IPS DF 6.9 (cell line): Measurements from ENCODE around the gene FAM187B.

Source experiments
- DNase-seq: peaks from one replicate; pipeline ENCODE4 v3.0.0-alpha.2; 2013; ENCODE audit warnings: low read depth, low spot score
- H3K27ac ChIP-seq: one replicate; pipeline ENCODE4 v1.5.1; 2013; ENCODE audit warnings: low read length, control low read depth
- H3K27me3 ChIP-seq: 2 replicates; pipeline ENCODE4 v1.6.1; 2013; ENCODE audit warnings: mild to moderate bottlenecking, low read length; ENCODE audit not compliant: control insufficient read depth, insufficient read depth
- H3K36me3 ChIP-seq: 2 replicates; pipeline ENCODE4 v1.6.1; 2013; ENCODE audit warnings: low read length; ENCODE audit not compliant: control insufficient read depth, insufficient read depth
- H3K4me1 ChIP-seq: 2 replicates; pipeline ENCODE4 v1.6.1; 2013; ENCODE audit warnings: low read length; ENCODE audit not compliant: control insufficient read depth, insufficient read depth
- H3K4me3 ChIP-seq: 2 replicates; pipeline ENCODE4 v1.5.1; 2013; ENCODE audit warnings: mild to moderate bottlenecking, low read length
- H3K9me3 ChIP-seq: 2 replicates; pipeline ENCODE4 v1.6.1; 2013; ENCODE audit warnings: low read length, inconsistent platforms; ENCODE audit not compliant: control insufficient read depth, insufficient read depth
- WGBS: extraction: QIAGEN DNeasy Blood & Tissue Kit; methylation state at CpG from one replicate; pipeline ENCODE4 v1.1.7; 2013; ENCODE audit warnings: mixed read lengths, missing lambda C conversion rate; ENCODE audit not compliant: insufficient read length, insufficient coverage; 5-methylcytosine and 5-hydroxymethylcytosine counted together

FAM187B gene

DNA sequence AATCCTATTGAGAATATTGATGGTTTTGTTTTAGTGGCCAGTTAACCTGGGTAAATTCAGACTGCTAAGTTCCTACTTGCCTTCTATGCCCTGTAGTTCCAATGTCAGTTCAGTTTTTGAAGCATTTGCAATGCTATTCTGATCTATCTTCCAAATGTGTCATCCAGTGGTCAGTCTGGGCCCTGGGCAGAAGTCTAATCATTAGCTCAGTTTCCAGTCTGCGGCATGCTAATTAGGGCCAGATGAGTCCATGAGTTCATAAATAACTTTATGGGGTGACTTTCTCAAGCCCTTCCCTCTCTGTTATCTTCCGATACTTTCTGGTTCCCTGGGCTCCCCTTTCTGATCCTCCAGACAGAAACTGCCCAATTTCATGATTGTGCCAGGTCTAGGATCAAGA is 32.7 kb downstream of the FAM187B start:
- Histone ChIP-seq H3K27me3 (no peaks in the 10 kb centered on the region), H3K4me1 (peaks cover 4% of the 10 kb centered on the region; the same call in 1 of the 2 replicates), H3K27ac (no peak overlapping the region), H3K9me3 (no peaks in the 10 kb centered on the region), H3K4me3 (no peak overlapping the region), H3K36me3 (no peaks in the 10 kb centered on the region)
- WGBS, result no CpG with 5 or more reads among the region's 2 CpGs
- no peak for DNase-seq

DNA sequence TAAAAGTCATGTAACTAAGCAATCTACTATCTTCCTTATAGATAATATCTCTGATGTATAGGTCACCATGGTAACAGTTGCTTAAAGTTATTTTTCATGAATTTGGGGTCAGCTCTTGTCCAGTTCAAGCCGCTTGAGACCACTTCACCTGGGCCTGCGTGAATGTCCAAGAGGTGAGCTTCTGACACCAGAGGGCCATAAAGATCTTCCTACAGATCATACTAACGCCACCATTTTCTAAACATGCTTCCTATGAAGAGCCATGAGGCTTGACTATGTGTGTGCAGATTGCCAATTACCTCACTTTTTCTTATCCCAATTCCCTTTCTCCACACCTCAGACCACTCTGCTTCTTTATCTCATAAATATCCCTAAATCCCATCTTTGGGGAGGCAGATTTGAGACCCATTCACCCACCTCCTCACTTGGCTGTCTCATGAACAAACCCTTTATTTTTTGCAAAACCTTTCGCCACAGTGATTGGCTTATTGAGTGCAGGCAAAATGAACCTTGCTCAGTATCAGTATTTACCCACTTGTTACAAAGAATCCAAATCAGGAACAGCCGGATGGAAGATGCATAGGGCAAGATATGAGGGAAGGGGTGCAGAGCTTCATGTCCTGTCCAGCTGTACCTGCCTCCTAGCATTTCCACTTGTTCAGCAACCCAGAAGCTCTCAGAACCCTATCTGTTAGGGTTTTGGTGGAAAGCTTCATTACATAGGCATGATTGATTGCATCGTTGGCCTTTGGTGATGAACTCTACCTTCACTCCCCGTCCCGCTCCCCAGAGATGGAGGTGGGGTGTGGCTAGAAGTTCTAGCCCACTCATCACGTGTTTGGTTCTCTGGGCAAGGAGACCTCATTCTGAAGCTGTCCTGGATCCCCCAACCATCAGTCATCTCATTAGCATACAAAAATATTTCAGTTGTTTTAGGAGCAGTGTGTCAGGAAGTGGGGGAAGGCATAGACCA is 34.2 kb downstream of the FAM187B start:
- Histone ChIP-seq H3K27ac (no peak overlapping the region), H3K27me3 (no peaks in the 10 kb centered on the region), H3K4me1 (peaks cover 3% of the 10 kb centered on the region; the same call in 1 of the 2 replicates), H3K4me3 (no peak overlapping the region), H3K36me3 (no peaks in the 10 kb centered on the region), H3K9me3 (no peaks in the 10 kb centered on the region)
- no peak for DNase-seq
- WGBS, result no CpG with 5 or more reads among the region's 9 CpGs

DNA sequence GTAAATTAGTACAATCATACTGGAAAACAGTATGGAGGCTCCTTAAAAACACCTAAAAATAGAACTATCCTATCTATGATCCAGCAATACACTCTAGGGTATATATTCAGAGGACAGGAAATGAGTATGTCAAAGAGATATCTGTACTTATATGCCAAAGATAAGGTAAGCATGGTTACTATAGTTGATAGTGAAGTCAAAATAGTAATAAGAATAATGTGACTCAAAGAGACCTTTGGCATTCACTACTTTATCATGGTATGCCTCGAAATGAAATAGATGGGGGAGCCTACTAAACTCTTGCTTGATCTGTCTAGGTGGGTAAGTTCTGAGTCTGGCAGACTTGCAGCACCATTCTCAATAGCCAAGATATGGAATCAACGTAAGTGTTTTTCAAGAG is 43.7 kb downstream of the FAM187B start:
- H3K4me3 ChIP-seq, result no peak overlapping the region
- H3K27me3 ChIP-seq, result no peaks in the 10 kb centered on the region
- no CpG with 5 or more reads among the region's 2 CpGs for WGBS
- H3K27ac ChIP-seq, result no peak overlapping the region
- no peaks in the 10 kb centered on the region for H3K36me3 ChIP-seq
- no peaks in the 10 kb centered on the region for H3K9me3 ChIP-seq
- DNase-seq, result no peak
- no peaks in the 10 kb centered on the region for H3K4me1 ChIP-seq

DNA sequence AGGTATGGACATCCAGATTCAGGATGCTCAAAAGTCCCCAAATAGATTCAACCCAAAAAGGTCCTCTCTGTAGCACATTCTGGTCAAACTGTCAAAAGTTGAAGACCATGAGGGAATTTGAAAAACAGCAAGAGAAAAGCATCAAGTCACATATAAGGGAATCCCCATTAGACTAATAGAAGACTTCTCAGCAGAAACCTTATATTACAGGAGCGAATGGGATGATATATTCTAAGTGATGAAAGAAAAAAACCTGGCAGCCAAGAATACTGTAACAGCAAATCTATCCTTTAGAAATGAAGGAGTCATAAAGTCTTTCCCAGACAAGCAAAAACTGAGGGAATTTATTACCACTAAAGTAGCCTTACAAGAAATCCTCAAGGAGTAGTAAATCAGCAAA is 44.3 kb downstream of the FAM187B start:
- no peak for DNase-seq
- H3K36me3 ChIP-seq, result no peaks in the 10 kb centered on the region
- H3K27ac ChIP-seq, result no peak overlapping the region
- H3K27me3 ChIP-seq, result no peaks in the 10 kb centered on the region
- no peaks in the 10 kb centered on the region for H3K4me1 ChIP-seq
- no peak overlapping the region for H3K4me3 ChIP-seq
- WGBS, result no CpG with 5 or more reads among the region's 1 CpG
- no peaks in the 10 kb centered on the region for H3K9me3 ChIP-seq

DNA sequence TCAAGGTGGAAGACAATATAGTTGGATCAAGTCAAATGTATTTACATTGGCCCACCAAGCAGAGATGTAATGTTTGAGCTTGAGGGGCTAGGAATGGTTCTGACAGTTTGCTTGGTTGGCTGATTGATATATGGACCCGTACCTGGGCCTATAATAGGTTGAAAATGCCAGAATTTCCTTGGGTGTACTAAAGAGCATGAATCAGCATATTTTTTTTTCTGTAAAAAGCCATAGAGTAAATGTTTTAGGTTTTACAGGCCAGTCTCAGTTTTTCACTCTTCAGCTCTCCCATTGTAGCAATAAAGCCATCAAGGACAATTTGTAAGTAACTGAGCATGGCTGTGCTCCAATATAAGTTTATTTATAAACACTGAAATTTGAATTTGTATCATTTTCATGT is 47.2 kb downstream of the FAM187B start:
- WGBS, result no CpG with 5 or more reads among the region's 1 CpG
- Histone ChIP-seq H3K4me1 (no peaks in the 10 kb centered on the region), H3K27me3 (no peaks in the 10 kb centered on the region), H3K9me3 (no peaks in the 10 kb centered on the region), H3K36me3 (no peaks in the 10 kb centered on the region), H3K4me3 (no peak overlapping the region), H3K27ac (no peak overlapping the region)
- DNase-seq, result no peak

DNA sequence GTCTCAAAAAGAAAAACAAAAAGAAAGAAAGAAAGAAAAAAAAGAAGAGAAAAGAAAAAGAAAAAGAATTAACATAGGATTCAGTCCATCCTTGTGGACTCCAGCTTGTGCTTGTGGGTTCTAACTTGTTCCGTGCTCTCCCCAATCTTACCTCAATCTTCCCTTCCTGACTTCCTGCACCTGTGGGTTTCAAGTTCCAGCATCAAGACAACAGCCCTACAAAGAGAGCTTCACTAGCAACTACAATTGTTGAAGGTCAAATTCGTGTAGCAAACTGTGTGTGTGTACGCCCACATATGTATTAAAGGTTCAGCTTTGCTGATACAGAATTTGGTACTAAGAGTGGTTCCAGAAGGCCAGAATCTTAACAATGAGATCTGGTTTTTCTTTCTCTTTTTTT is 48.7 kb downstream of the FAM187B start:
- no CpG with 5 or more reads among the region's 3 CpGs for WGBS

DNA sequence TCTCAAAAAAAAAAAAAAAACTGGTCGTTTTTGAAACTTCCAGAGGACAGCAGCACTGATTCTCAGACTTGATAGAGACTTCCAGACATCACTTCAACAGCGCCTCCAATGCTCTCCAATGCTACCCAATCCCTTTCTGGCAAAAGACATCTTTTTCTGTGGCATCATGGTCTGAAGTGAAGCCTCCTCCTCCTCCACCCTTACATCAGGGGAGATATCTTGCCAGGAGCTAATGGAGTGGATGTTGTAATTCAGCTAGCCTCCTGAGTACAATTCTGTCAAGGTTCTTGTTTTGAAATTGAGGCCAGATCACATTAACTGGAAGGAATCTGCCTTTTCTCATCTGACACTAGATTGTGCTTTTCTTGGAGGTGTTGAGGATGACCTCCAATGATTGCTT is 49.8 kb downstream of the FAM187B start:
- H3K27me3 ChIP-seq, result no peaks in the 10 kb centered on the region
- DNase-seq, result no peak
- no peaks in the 10 kb centered on the region for H3K36me3 ChIP-seq
- H3K27ac ChIP-seq, result no peak overlapping the region
- H3K9me3 ChIP-seq, result no peaks in the 10 kb centered on the region
- no peaks in the 10 kb centered on the region for H3K4me1 ChIP-seq
- WGBS, result no CpG with 5 or more reads among the region's 2 CpGs
- no peak overlapping the region for H3K4me3 ChIP-seq

More for the DNA sequence above, 48.7 kb downstream of the FAM187B start:
- Histone ChIP-seq H3K4me1 (no peaks in the 10 kb centered on the region), H3K36me3 (no peaks in the 10 kb centered on the region), H3K4me3 (no peak overlapping the region), H3K9me3 (no peaks in the 10 kb centered on the region), H3K27ac (no peak overlapping the region), H3K27me3 (no peaks in the 10 kb centered on the region)
- DNase-seq, result no peak

DNA sequence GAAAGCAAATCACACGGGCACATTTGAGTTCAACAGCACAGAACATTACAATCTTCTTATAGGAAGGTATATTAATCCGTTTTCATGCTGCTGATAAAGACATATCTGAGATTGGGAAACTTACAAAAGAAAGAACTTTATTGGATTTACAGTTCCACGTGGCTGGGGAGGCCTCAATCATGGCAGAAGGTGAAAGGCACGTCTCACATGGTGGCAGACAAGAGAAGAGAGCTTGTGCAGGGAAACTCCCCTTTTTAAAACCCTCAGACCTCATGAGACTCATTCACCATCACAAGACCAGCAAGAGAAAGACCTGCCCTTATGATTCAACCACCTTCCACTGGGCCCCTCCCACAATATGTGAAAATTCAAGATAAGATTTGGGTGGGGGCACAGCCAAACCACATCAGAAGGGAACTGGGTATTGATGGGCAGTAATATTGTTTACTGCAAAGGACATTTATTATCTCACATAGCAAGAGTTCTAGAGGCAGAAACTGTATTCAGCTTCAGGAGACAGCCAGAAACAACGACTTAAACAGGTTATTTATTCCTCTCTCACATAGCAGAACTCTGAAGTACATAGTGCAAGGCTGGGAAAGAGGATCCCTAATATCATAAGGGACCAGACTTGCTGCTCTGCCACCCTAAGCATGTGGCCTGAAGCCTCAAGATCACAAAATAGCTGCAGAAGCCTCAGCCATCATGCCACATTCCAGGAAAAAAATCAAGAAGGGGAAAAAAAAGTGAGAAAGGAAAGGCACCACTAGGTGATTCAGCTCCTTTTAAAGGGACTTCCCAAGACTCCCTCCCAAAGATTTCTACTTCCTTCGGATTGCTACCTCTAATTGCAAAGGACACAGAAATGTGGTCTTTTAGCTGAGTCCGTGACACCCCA is 50.9 kb downstream of the FAM187B start:
- no peaks in the 10 kb centered on the region for H3K27me3 ChIP-seq
- no peaks in the 10 kb centered on the region for H3K4me1 ChIP-seq
- no peak overlapping the region for H3K27ac ChIP-seq
- no peaks in the 10 kb centered on the region for H3K36me3 ChIP-seq
- no peaks in the 10 kb centered on the region for H3K9me3 ChIP-seq
- WGBS, result no CpG with 5 or more reads among the region's 7 CpGs
- DNase-seq, result no peak
- no peak overlapping the region for H3K4me3 ChIP-seq

DNA sequence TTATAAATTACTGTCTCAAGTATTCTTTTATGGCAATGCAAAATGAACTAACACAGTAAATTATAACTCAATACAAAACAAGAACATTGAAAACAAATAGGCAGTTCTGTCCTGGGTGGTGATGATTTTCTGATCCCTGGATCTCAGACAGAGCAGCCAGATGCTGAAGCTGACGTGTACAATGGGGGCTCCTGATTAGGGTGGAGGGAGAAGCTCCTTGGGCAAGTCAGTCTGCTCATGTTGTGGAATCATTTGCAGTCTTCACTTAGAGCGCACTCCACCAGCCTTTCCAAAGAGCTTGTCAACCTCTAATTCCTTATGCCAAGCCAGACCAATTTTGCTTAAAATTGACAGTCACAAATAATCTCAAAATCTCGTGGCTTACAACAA is 52.4 kb downstream of the FAM187B start:
- Histone ChIP-seq H3K36me3 (no peaks in the 10 kb centered on the region), H3K27ac (no peak overlapping the region), H3K9me3 (no peaks in the 10 kb centered on the region), H3K27me3 (no peaks in the 10 kb centered on the region), H3K4me3 (no peak overlapping the region), H3K4me1 (no peaks in the 10 kb centered on the region)
- WGBS, result no CpG with 5 or more reads among the region's 3 CpGs
- DNase-seq, result no peak
